GM13977 (cell line): Measurements from ENCODE around the gene ECI1.

ENCODE experiments used
- DNase-seq: peaks from one replicate; pipeline ENCODE4 v3.0.0; 2012; ENCODE audit warnings: low spot score
- CTCF ChIP-seq: IDR thresholded peaks from 2 replicates; pipeline ENCODE4 v1.5.1; 2012; ENCODE audit warnings: mild to moderate bottlenecking, control low read depth; ENCODE audit not compliant: insufficient read depth; ENCODE audit errors: extremely low read depth, missing control alignments
- in situ Hi-C: fragments of 300-500 bp; cut with MboI; formaldehyde crosslinking; loops from one replicate; pipeline ENCODE4 v1.12.0; 2022; ENCODE audit warnings: low sequenced_read_pairs, low pct_unique_long_range_greater_than_20kb, mixed read lengths, inconsistent platforms; ENCODE audit not compliant: unreplicated experiment

ECI1 gene

DNA sequence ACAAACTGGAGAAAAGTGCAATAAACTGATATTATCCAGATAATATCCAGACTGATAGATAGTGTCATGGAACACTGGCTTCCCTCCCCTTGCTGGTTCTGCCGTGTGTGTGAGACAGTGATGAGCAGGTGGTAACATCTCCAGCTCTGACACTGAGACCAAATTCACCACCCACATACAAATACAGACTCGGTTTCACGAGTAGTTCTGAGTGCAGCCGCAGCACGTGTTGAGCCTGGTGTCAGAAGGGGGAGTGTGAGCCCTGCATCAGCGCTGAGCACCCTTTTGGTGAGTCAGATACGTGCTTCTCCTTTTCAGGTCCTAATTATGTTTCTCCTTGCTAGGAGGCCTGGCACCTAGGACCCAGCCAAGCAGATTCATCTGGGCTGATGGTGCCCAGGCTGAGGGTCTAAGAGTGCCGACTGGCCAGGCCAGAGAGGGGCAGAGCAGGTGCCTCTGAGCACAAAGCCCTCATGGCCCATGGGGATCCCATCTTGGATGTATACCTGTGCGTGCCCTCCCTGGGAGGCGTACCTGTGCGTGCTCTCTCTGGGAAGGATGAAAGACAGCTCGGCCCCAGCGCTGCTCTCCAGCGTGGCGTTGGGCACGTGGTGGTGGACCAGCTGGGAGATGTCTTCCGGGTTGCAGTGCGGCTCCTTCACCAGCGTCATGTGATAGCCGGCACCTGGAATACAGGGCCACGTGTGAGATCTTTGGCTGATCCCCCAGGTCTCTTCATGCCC, 43.8 kb upstream of the ECI1 start:
- in situ Hi-C loops: no loop called here

GRCh38 chr16:2292221-2292620, 40.8 kb upstream of the ECI1 start:
- TF ChIP-seq CTCF: no peak
- in situ Hi-C loops: no loop called here

More for the DNA sequence above, 43.8 kb upstream of the ECI1 start:
- no peak for DNase-seq
- TF ChIP-seq CTCF: no peak

DNA sequence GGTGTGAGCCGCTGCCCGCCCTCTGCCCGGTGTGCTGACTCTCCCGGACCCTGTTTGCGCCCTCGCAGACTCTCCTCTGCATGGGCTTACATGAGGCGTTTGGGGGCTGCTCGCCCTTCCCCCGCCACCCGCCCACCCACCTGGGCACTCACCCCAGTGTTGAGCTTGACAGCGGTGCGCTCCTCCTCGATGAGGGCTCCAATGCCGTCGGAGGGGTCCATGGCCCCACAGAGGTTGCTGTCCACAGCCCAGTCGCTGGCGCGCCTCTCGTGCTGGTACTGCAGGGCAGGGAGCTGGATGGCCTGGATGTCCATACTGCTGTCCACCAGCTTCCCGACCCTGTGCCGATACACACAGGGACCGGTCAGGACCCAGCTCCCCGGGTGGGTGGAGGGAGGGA, 37.9 kb upstream of the ECI1 start:
- DNase-seq: no peak
- in situ Hi-C loops: no loop called here
- TF ChIP-seq CTCF: no peak

More at GRCh38 chr16:2292221-2292620, 40.8 kb upstream of the ECI1 start:
- no peak for DNase-seq

- no peak for DNase-seq
- in situ Hi-C loops: no loop called here
- no peak for TF ChIP-seq CTCF
Observed at GRCh38 chr16:2288726-2289125, 37.3 kb upstream of the ECI1 start.

DNA sequence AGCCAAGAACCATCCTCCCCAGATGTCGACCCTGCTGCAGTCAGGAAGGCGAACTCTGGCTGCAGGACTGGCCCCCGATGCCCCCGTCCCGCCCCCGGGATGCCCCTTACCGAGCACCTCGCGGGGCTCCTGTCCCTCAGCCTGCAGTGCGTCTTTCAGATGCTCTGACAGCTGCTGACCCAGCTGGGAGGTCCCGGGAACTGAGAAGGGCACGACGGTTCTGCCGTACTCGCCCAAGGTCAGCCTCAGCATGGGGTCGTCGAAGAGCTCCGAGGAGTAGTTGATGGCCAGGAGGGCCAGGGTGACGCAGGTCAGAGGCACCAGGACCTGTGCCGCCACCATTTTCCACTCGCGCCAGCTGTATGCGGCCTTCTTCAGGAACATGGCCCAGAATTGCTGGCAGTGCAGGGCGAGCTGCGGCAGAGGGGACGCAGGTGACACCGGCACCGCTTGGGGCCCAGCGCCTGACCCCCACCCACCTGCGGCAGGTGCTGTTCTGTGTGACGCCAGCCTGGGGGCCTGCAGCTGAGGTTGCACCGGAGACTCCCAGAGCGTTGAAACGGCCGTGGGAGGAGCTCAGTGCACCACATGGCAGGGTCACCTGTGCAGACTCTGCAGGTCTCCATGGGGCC, 36.6 kb upstream of the ECI1 start:
- DNase-seq: no peak
- in situ Hi-C loops: no loop called here

DNA sequence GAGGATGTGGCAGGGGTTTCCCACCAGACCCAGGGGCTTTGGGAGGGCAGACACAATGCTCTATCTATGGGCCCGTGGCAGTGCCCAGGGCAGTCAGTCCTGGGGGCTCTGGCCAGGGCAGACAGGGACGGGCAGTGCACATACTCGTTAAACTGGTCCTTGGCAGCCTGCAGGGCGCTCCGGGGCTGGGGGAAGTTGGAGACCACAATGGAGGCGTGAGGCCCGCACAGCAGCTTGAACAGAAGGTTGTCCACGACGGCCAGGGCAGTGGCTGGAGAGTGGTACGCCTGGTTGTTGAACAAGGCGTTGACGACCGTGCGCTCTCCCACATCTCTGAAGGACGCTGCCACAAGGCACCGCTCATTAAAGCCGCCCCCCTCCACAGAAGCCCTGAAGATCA, 35.2 kb upstream of the ECI1 start:
- no peak for TF ChIP-seq CTCF
- in situ Hi-C loops: no loop called here
- DNase-seq: no peak

More for the DNA sequence above, 36.6 kb upstream of the ECI1 start:
- TF ChIP-seq CTCF: no peak
